Peyer's patch (tissue), 4 donors: ENCODE measurements around the gene TMEM131.

Source experiments
- CTCF ChIP-seq, 6 experiments: fragments of 450-650 bp in 4 of 6; fragments of 200-600 bp in 2 of 6; sonication (generic) in 1 of 6; IDR thresholded peaks; one replicate each; pipeline ENCODE4 v1.5.1; 2017 to 2019; ENCODE audit warnings: antibody characterized with exemption in 6 of 6, mild to moderate bottlenecking in 3 of 6, moderate library complexity in 1 of 6
- POLR2A ChIP-seq, 2 donors: fragments of 450-650 bp; IDR thresholded peaks; one replicate each; pipeline ENCODE4 v1.5.1; 2017; ENCODE audit warnings: antibody characterized with exemption in 2 of 2, mild to moderate bottlenecking in 2 of 2, moderate library complexity in 2 of 2

GRCh38 chr2:97747285-97747684 is 248.5 kb downstream of the TMEM131 start:
- no peak for TF ChIP-seq CTCF (IDR thresholded peaks at IDR 0.05)
- TF ChIP-seq POLR2A (IDR thresholded peaks at IDR 0.05): no peak
